ENCODE results near the gene LRRC59. TPM values are rescaled to one million over a fixed set of nuclear protein-coding genes. Genes with fewer than 3 reads are reported as not detected.

The LRRC59 gene
- total and polyA plus RNA-seq, 2 of the 13 experiments (the other 11 are each of a cell fraction or from before 2014, with no cell fraction given): 87.3 to 222 TPM

- TF ChIP-seq ZNF646 (CRISPR knock-in tag; IDR thresholded peaks at IDR 0.05) (no peak; the same call in 1 of the 2 replicates), CBX5 (CRISPR knock-in tag; IDR thresholded peaks at IDR 0.05; ENCODE audit: borderline replicate concordance) (peak; percentile 89; the same call in 1 of the 2 replicates), ZNF562 (CRISPR knock-in tag; IDR thresholded peaks at IDR 0.05; ENCODE audit: borderline replicate concordance) (no peak; the same call in 1 of the 2 replicates), BRF2 (CRISPR knock-in tag; IDR thresholded peaks at IDR 0.05) (peak; percentile 92), SMARCC2 (IDR thresholded peaks at IDR 0.05) (no peak), NFRKB (IDR thresholded peaks at IDR 0.05) (peak; percentile 66; the same call in 1 of the 2 replicates), ZNF589 (CRISPR knock-in tag; conservative IDR thresholded peaks at IDR 0.05) (peak; percentile 84; the same call in 1 of the 2 replicates), ZNF576 (CRISPR knock-in tag; IDR thresholded peaks at IDR 0.05) (peak; percentile 93), POLR2A (IDR thresholded peaks at IDR 0.05; ENCODE audit: insufficient read depth in 1 of 2, low read depth in 2 of 2, low read length in 2 of 2) (peak; percentile 92 to 95), TP53 (CRISPR knock-in tag; conservative IDR thresholded peaks at IDR 0.05) (0 out of 2 replicates have a peak, but pooled peaks have one; percentile 76), ATRX (CRISPR knock-in tag; IDR thresholded peaks at IDR 0.05; ENCODE audit: borderline replicate concordance) (no peak), ZNF781 (CRISPR knock-in tag; IDR thresholded peaks at IDR 0.05; ENCODE audit: borderline replicate concordance, not compliant biosample characterization) (no peak), ZNF331 (CRISPR knock-in tag; IDR thresholded peaks at IDR 0.05) (peak; percentile 90), PRMT3 (CRISPR knock-in tag; IDR thresholded peaks at IDR 0.05; ENCODE audit: borderline replicate concordance, low read depth) (peak; percentile 99; the same call in 1 of the 2 replicates), SRY (CRISPR knock-in tag; IDR thresholded peaks at IDR 0.05) (no peak; the same call in none of the 2 replicates), RNF2 (conservative IDR thresholded peaks at IDR 0.05; ENCODE audit: low read depth) (peak; percentile 84), ZNF747 (CRISPR knock-in tag; IDR thresholded peaks at IDR 0.05; ENCODE audit: borderline replicate concordance) (peak; percentile 94; the same call in 1 of the 2 replicates), FIP1L1 (IDR thresholded peaks at IDR 0.05; ENCODE audit: borderline replicate concordance, insufficient read depth, low read depth, low read length) (no peak; the same call in 1 of the 2 replicates), ZNF292 (CRISPR knock-in tag; IDR thresholded peaks at IDR 0.05; ENCODE audit: borderline replicate concordance, low read depth) (peak; percentile 21; the same call in 1 of the 2 replicates)
Measured at GRCh38 chr17:50372758-50373556, 24.4 kb downstream of the LRRC59 start, which contains the start of the genes EME1 and MRPL27 (continued).

All from HepG2 (cell line).